ENCODE measurements around the gene MAGI1. TPM values are rescaled to one million over a fixed set of nuclear protein-coding genes. Genes with fewer than 3 reads are reported as not detected.
A peak's percentile ranks its signal among the peaks of the same experiment; 100 is the strongest.

MAGI1 gene
- total and polyA plus RNA-seq, 10 donors, result 3.5 to 104 (median 62.3) TPM

DNA sequence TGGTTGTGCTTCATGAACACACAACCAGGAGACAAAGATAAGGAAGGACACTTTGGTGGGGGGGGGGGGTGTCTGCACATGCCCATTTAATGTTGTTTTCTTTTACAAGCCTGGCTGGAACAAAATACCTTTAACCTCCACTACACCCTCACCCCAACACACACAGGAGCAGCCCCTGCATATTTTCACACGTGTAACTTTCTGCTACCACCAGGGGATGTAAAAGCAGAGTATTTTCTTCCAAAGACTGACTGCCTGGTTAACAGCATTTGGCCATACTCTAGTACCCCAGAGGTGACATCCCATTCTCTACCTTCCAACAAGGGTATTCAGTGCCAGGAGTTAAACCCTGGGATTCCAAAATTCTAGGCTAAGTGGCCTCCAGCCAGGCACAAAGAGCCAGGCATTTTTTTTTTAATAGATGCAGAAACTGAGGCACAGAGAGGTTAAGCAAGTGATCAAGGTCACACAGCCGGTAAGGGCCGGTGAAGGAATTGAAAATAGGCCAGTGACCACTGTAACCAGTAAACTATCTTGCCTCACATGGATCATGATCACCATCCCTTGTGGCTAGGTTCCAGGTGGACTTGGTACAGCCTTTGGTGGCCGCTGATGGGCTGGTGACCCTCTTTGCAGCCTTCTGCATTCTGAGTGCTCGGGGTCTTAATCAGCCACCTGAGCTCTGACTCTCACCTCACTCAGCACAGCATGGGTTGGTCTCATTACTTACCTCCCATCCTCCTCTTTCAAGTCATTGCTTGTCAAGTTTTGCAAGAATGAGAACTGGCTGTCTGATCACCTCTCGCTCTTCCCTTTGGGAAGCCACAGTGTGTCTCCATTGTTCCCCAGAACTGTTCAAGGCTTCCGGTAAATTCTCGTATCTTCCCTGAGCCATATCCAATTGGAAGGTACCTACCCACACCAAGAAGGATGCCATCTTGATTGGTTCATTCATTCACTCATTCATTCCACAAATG, 20.4 kb downstream of the MAGI1 start:
- 79 to 89% (median 80%) methylated on average over 8 of the region's 8 CpGs for WGBS, 5 donors
- H3K4me3 ChIP-seq, result no peak overlapping the region
- DNase-seq, result no peak
- no peak for TF ChIP-seq POLR2A (IDR thresholded peaks at IDR 0.05)
- peak in 1 of 3 donors; percentile 17 for TF ChIP-seq POLR2AphosphoS5 (IDR thresholded peaks at IDR 0.05)
- TF ChIP-seq, protein P1, sequence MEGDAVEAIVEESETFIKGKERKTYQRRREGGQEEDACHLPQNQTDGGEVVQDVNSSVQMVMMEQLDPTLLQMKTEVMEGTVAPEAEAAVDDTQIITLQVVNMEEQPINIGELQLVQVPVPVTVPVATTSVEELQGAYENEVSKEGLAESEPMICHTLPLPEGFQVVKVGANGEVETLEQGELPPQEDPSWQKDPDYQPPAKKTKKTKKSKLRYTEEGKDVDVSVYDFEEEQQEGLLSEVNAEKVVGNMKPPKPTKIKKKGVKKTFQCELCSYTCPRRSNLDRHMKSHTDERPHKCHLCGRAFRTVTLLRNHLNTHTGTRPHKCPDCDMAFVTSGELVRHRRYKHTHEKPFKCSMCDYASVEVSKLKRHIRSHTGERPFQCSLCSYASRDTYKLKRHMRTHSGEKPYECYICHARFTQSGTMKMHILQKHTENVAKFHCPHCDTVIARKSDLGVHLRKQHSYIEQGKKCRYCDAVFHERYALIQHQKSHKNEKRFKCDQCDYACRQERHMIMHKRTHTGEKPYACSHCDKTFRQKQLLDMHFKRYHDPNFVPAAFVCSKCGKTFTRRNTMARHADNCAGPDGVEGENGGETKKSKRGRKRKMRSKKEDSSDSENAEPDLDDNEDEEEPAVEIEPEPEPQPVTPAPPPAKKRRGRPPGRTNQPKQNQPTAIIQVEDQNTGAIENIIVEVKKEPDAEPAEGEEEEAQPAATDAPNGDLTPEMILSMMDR (IDR thresholded peaks at IDR 0.05 in 8 of 11, conservative IDR thresholded peaks at IDR 0.05 in 3 of 11), result no peak
- H3K9me3 ChIP-seq, result no peaks in the 10 kb centered on the region
- no peak overlapping the region for H3K27ac ChIP-seq
- H3K4me1 ChIP-seq, result peaks cover 0 to 28% (median 0%) of the 10 kb centered on the region in 6 donors
- intact Hi-C loops (cut with DNase I; ENCODE audit: low total_unique reads), result no loop called here
- H3K36me3 ChIP-seq, result no peaks in the 10 kb centered on the region
- no peaks in the 10 kb centered on the region for H3K27me3 ChIP-seq (replicated peaks in 1 of 7)

DNA sequence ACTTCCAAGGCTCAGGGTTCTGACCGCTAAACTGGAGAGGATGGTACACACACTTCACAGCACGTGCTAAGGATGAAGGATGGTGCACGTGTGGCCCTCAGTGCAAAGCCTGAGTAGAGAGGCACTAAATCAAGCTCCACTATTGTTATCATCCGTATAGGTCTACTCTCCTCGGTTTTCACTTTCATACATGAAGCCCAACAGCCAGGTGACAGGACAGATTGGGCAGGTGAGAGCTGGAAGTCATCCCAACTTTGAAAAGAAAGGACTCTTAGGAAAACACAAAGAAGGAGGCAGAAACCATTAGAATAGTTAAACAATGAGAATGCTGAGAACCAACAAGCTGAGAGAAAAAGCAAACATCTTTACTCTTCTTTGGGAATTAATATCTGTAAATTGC, 21.1 kb downstream of the MAGI1 start:
- peaks cover 0 to 28% (median 0%) of the 10 kb centered on the region in 6 donors for H3K4me1 ChIP-seq
- H3K36me3 ChIP-seq, result no peaks in the 10 kb centered on the region
- intact Hi-C loops (cut with DNase I; ENCODE audit: low total_unique reads), result no loop called here
- no peak for TF ChIP-seq POLR2AphosphoS5 (IDR thresholded peaks at IDR 0.05)
- H3K27ac ChIP-seq, result no peak overlapping the region
- no peaks in the 10 kb centered on the region for H3K27me3 ChIP-seq (replicated peaks in 1 of 7)
- WGBS, 5 donors, result 76 to 82% (median 77%) methylated on average over 5 of the region's 5 CpGs
- no peak overlapping the region for H3K4me3 ChIP-seq
- DNase-seq, result no peak
- no peaks in the 10 kb centered on the region for H3K9me3 ChIP-seq

DNA sequence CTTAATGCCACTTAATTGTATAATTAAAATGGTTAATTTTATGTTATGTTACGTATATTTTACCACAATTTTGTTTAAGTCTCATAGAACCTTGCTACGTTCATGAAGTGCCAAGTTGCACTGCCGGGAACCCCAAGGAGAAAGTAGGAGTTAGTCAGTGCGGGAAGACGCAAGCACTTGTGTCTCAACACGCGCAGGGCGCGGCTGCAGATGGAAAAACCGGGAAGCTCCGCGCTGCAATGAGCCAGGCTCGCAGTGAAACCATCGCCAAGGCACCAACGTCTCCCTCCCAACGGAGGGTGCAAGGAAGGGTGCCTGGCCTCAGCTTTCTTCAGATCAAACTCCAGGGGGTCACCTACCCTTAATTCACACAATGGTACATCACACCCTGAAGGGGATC, 21.6 kb downstream of the MAGI1 start:
- H3K4me3 ChIP-seq, result no peak overlapping the region
- no peak overlapping the region for H3K27ac ChIP-seq
- H3K9me3 ChIP-seq, result no peaks in the 10 kb centered on the region
- H3K27me3 ChIP-seq (replicated peaks in 1 of 7), result no peaks in the 10 kb centered on the region
- intact Hi-C loops (cut with DNase I; ENCODE audit: low total_unique reads), result no loop called here
- peak in 1 of 3 donors; percentile 23 for TF ChIP-seq POLR2AphosphoS5 (IDR thresholded peaks at IDR 0.05)
- TF ChIP-seq, protein P1 (IDR thresholded peaks at IDR 0.05 in 8 of 11, conservative IDR thresholded peaks at IDR 0.05 in 3 of 11), result no peak
- no peak for TF ChIP-seq POLR2A (IDR thresholded peaks at IDR 0.05)
- 84 to 92% (median 90%) methylated on average over 16 of the region's 16 CpGs for WGBS, 5 donors
- no peaks in the 10 kb centered on the region for H3K36me3 ChIP-seq
- DNase-seq, result no peak
- H3K4me1 ChIP-seq, result peaks cover 0 to 30% (median 0%) of the 10 kb centered on the region in 6 donors

DNA sequence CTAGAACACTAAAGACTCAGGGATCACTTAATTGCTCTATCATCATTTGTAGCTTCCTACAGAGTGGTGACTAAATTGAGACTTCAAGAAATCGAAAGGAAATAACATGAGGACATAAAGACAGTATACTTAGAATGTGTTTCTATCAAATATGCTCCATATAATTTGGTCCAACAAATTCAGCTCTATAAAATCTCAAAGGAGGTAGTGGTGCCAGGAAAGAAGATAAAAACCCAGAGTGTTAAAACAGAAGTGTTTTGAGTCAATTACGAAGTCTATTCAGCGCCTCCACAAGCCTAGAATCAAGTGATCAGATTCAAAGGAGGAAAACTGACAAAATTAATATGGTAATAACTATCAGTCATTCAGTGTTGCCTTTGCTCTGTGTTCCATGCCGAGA, 22.9 kb downstream of the MAGI1 start:
- no peak for TF ChIP-seq POLR2A (IDR thresholded peaks at IDR 0.05)
- no peak for TF ChIP-seq POLR2AphosphoS5 (IDR thresholded peaks at IDR 0.05)
- TF ChIP-seq, protein P1 (IDR thresholded peaks at IDR 0.05 in 8 of 11, conservative IDR thresholded peaks at IDR 0.05 in 3 of 11), result no peak
- H3K27me3 ChIP-seq (replicated peaks in 1 of 7), result no peaks in the 10 kb centered on the region
- H3K36me3 ChIP-seq, result no peaks in the 10 kb centered on the region
- peak overlapping the region in 2 of 8 donors; percentile 3 to 7 for H3K27ac ChIP-seq
- H3K4me3 ChIP-seq, result no peak overlapping the region
- intact Hi-C loops (cut with DNase I; ENCODE audit: low total_unique reads), result no loop called here
- DNase-seq, result no peak
- peaks cover 0 to 38% (median 0%) of the 10 kb centered on the region in 6 donors for H3K4me1 ChIP-seq
- WGBS, 5 donors, result 79 to 89% (median 86%) methylated on average over 4 of the region's 4 CpGs
- no peaks in the 10 kb centered on the region for H3K9me3 ChIP-seq
